Smooth muscle cell of the brain vasculature (primary cell): ENCODE results near the gene ARHGAP8.
"Not testable (repeated sequence)": the region's sequence is repeated elsewhere in the genome, so short reads cannot be mapped to it uniquely, and the experiment has no call there.

Experiments used
- DNase-seq: peaks from one replicate; pipeline ENCODE4 v3.0.0-alpha.2; 2012; ENCODE audit warnings: low read depth, low spot score

ARHGAP8 gene

DNA sequence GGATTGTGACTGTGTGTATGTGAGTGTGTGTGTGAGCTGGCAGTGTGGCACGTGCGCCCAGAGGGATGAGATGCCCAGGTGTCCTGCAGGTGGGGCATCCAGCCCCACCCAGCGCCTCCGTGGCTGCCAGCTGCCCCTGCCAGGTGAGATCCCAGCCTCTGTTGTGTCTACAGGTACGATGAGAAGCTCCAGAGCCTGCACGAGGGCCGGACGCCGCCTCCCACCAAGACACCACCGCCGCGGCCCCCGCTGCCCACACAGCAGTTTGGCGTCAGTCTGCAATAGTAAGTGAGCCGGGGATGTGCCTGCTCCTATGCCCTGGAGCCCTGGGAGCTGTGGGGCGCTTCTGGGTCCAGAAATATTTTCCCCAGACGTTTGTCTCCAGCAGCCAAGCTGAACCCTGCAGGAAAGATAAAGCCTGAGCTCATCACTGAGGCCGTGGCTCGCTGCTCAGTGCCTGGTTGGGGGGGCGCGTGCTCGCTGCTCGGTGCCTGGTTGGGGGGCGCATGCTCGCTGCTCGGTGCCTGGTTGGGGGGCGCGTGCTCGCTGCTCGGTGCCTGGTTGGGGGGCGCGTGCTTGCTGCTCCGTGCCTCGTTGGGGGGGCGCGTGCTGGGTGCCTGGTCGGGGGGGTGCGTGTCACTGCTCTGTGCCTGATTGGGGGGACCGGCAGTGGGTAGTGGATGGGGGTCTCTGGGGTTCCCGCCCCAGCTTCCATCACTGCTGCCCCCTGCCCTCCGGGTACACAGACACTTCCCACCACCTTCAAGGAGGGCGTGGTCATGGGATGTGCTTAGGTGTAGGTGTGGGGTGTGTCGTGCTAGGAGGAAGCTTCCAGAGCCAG is 73.2 kb downstream of the ARHGAP8 start:
- no peak for DNase-seq

DNA sequence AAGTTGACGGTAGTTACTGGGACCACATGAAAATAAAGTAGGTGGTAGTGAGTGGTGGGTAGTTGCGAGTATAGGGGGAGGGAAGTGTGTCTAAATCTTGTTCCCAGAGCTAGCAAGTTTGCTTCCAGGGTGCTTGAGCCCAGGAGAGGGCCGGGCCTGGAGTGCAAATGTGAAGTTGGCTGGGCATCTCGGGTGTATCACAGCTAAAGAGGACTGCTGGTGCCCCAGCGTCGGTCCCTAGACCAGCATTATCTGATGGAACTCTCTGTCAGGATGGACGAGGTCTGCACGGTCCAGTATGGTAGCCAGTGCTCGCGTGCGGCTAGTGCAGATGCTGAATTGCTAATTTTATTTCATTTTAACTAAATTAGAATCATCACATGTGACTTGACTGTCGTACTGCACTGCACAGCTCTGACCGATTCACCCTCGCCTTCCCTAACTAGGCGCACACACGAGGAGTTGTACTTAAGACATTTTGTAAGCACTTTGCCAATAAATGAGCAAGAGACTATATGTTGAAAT is 75.4 kb downstream of the ARHGAP8 start:
- no peak for DNase-seq

DNA sequence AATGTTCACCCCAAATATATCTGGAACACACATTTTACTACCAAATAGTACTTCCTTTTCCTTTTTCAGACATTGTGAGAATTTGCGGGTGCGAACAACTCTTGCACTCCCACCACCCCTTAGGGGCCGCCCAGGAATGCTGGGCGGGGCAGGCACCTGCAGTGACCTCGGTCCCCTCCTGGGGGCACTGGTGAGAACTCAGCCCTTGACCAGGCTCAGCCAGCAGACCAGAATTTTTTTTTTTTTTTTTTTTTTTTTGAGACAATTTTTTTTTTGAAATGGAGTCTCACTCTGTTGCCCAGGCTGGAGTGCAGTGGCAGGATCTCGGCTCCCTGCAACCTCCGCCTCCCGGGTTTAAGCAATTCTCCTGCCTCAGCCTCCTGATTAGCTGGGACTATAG is 75.8 kb downstream of the ARHGAP8 start:
- DNase-seq = no peak

DNA sequence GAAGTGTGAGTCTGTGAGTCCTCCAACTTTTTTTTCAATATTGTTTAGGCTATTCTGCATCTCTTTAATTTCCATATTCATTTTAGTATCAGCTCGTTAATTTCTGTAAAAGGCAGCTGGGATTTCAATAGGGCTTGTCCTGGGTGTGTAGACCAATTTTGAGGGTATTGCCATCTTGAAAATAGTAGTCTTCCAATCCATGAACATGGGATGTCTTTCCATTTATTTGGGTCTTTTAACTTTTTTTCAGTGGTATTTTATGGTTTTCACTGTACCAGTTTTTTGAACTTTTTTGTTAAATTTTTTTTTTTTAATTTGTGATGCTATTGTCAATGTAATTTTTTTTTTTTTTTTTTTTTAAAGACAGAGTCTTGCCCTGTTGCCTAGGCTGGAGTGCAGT is 79.5 kb downstream of the ARHGAP8 start:
- no peak for DNase-seq

DNA sequence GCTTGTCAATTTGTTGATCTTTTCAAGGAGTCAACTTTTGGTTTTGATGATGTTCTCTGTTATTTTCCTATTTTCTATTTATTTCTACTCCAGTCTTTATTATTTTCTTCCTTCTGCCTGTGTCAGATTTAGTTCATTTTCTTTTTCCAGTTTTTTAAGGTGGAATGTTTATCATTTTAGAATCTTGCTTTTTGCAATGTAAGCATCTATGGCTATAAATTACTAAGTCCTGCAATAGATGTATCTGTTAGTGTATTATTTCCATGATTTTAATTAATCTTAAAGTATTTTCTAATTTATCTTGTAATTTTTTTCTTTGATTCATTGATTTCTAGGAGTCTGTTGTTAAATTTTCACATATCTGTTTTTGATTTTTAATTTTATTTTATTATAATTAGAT is 81.7 kb downstream of the ARHGAP8 start:
- DNase-seq = no peak

DNA sequence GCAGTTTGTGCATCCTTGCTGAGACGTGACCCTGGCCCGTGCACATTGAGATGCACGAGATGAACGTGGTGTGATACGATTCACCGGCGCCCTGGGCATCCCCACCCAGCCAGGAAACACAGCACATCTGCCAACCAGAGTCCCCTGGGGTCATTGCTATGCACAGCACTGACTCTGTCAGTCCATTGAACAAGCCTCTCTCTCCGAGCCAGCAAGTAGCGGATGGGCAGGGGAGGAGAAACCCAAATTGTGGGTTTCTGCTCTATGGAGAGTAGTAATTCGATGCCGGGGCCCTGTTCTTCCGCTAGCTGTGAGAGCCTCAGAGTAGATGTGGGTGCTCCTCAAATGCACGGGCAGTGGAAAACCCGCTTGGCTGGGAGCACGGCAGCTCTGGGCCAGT is 85.1 kb downstream of the ARHGAP8 start:
- no peak for DNase-seq

DNA sequence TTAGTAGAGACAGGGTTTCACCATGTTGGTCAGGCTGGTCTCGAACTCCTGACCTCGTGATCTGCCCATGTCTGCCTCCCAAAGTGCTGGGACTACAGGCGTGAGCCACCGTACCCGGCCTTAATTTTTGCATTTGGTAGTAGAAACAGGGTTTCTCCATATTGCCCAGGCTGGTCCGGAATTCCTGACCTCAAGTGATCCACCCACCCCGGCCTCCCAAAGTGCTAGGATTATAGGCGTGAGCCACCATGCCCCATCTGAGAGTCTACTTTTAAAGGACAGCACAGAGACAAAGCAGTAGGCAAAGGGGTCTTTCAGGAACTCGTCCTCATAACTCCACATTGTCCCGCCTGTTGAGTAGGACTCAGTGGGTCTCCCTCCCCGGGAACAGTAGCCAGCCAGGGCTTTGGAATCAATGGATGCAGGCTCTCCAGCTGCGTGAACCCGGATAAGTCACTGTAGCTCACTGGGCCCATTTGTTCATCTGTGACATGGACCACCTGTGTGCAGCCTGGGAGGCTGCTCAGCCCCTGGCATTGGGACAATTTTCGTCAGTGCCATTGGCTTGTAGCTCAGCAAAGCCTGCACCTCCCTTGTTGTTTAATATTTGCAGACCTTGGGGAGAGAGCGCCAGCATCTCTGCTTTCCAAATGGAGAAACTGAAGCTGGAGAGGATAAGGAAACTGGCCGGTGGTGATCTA is 86.1 kb downstream of the ARHGAP8 start:
- no peak for DNase-seq

DNA sequence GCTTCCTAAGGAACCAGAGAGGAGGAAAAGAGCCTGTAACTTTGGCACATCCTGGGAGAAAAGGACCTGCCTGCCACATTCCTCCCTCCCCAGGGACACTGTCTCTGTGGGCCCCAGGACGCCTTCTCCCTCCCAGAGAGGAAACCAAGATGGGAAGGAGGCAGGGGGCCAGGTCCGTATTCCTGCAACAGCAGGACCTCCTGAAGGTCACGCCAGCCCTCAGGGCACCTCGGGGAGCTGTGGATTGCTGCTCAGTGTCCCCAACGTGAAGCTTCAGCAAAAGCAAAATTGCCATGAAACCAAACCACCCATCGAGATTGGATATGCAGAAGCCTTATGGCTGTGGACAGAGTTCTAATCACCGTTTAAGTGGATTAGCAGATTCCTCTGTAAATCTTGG is 86.7 kb downstream of the ARHGAP8 start:
- DNase-seq = no peak

DNA sequence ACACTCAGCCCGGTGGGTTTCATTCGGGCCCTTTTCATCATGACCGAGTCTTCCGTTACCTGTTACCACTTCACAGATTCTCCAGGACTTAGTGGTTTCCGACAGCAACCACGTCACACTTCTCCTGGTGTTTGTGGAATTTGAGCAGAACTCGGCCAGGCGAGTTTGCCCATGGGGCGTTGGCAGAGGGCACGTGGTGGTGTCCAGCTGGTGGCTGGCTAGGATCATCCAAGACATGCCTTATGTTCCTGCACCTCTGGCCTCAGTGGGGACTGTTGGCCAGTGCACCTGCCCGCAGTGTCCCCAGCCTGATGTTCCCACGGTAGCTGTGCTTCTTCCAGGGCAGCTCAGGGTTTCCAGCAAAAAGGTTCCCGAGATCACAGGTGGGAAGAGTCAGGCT is 87.3 kb downstream of the ARHGAP8 start:
- DNase-seq = no peak

DNA sequence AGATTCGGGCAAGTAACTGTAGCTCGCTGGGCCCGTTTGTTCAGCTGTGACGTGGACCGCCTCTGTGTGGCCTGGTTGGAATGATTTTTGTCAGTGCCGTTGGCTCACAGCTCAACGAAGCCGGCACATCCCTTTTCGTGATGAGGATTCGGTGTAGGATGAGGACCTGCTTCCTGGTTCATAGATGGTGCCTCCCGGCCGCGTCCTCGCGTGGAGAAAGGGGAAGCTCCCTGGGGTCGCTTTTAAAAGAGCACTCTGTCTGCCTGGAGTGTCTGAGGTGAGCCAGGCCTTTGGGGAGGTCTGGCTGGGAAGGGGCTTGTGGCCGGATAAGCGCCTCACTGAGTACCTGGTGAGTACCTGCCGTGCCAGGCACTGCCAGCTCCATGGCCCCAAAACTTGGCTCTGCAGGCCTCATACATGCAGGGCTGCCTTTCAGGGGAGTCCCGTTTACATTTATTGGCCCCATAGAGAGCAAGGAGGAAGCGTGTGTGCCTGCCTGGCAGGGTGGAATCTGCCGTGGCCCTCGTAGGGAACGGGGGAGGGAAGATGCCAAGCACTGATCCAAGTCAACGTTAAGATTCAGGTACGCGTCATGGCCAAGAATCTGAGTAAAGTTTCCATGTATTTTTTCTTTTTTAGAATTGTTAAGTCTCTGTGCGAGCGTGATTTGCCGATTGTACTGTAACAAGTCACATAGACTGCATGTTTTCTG is 88.4 kb downstream of the ARHGAP8 start:
- no peak for DNase-seq

DNA sequence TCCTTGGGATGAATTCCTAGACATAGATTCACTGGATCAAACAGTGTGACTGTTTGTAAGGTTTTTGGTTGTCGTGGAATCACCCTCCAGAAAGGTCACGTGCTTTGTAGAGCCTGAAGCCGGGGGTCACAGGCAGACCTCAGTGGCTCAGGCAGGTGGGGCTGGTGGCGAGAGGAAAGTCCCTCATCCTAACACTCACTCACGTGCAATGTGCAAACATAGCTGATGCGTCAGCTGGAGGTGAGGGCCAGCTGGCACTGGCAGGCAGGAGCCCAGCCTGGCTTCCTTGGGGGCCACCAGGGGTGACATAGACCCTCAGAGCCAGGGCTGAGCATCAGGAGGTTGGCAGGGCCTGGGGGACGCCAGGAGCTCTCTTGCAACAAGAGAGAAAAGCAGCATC is 90.0 kb downstream of the ARHGAP8 start:
- no peak for DNase-seq

DNA sequence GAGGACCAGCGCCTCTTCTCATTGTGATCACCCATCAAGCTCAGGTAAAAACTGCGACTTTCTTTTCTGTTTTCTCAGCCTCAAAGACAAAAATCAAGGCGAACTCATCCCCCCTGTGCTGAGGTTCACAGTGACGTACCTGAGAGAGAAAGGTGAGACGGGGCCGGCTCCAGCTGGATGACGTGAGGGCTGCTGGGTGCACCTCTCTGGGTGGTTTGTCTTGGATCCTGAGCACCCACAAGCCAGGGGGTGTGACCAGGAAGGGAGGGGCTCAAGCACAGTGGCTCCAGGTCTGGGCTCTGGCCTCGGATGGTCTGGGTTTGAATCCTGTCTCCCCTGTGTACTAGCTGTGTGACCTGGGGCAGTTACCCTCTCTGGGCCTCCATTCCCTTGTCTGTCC is 92.8 kb downstream of the ARHGAP8 start:
- no peak for DNase-seq

DNA sequence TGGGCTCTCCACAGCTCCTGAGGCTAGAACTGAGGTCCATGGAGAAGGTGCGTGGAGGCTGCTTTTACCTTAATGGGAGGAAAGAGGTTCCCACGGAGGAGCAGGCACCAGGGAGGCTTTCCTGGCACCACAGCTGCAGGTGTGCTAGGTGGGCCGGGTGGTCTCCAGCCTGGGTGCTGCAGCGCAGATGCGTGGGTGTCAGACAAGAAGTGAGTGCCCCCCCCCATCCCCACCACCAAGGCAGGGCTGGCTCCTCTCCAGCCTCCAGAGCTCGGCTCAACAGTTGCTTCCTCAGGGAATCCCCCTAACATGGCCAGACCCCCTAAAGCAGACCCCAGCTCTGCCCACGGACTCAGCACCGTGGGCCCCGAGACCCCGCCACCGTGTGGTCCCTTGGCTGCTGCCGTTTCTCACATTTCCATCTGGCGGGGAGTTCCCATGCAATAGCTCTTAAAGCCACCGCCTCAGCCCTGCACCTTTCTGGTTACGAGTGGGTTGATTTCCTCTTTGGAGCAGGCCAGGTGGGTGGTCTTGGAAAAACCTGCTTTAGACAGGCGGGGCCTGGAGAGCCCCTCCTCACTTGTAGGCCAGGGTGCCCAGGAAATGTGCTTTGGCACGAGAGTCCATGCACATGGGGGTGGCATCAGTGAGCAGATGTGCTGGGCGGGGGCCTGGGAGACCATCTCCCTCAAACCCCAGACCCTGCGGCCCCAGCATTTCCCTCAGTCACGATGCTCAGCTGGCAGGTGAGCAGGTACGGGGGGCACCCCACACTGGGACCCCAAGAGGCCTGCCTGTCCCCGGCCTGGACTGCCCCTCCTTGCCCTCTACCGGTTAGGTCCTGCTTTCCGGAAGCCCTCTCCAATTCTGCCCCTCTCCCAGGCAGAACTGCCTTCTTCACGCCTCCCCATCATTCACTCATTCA is 93.7 kb downstream of the ARHGAP8 start:
- no peak for DNase-seq

DNA sequence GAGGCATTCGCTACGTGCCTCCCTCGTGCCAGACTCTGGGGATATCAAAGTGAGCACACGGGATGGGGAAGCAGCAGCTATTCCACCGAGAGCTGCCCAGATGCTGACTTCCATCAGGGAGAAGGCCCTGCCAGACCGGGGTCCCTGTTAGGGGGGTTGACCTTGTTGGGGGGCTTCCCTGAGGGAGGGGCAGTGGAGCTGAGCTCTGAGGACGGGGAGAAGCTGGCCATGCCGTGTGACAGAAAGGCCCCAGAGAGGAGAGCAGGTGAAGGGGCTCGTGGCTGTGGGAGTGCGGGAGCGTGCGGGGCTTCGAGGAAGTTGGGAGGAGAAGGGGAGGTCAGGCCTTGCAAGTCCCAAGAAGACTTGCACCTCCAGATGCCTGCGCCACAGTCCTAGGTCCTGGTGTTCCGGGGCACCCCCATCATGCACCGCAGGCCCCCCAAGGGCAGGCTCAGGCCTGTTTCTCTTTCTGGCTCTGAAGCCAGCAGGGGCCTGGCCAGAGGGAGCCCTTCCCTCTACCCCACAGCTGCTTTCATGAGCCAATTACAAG is 94.4 kb downstream of the ARHGAP8 start:
- no peak for DNase-seq

DNA sequence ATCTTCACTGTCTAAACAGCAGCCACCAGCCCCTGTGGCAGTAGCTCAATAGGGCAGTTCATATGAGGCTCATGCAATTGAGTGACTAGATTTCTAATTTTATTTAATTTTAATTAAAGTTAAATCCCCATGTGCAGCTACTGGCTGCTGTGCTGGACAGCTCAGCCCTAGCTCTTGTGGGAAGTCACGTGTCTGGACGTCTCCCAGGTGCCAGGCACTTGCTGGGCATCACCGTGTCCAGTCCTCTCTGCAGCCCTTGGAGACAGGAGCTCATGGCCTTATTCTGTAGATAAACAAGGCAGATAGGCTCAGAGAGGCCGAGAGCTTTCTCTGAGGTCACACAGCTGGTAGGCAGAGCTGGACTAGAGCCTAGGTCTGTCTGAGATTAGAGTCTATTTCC is 95.0 kb downstream of the ARHGAP8 start:
- DNase-seq = no peak

DNA sequence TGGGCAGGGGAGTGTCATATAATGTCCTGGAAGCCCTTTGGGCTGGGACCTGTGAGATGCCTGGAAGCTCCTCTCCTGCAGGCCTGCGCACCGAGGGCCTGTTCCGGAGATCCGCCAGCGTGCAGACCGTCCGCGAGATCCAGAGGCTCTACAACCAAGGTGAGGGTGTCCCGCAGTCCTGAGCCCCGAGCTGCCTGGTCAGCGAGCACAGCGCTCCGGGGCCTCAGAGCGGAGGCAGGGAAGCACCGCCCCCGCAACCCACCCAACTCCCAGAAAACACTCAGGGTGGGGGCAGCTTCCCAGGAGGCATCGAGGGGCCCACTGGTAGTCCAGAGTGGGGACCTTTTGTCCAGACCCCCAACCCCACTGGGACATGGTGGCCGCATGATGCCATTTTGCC is 95.5 kb downstream of the ARHGAP8 start:
- no peak for DNase-seq

DNA sequence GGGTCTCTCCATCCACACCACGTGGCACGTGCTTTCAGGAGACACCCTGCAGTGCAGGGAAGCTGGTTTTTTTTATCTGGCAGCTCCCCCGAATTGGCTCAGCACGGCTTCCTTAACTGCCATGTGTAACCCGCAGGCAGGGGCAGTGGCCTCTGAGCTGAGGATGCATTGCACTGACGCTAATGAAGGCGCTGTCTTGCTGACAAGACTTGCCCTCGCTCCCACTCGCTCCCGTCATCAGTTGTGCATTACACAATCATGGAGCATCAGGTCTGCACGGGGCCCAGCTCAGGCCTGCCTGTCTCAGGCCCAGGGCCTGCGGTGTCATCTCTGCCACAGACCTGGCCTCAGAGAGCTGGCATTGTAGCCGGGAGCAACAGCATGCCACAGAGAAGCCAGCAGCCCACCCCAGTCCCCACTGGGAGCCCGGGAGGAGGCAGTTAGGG is 95.9 kb downstream of the ARHGAP8 start:
- no peak for DNase-seq

DNA sequence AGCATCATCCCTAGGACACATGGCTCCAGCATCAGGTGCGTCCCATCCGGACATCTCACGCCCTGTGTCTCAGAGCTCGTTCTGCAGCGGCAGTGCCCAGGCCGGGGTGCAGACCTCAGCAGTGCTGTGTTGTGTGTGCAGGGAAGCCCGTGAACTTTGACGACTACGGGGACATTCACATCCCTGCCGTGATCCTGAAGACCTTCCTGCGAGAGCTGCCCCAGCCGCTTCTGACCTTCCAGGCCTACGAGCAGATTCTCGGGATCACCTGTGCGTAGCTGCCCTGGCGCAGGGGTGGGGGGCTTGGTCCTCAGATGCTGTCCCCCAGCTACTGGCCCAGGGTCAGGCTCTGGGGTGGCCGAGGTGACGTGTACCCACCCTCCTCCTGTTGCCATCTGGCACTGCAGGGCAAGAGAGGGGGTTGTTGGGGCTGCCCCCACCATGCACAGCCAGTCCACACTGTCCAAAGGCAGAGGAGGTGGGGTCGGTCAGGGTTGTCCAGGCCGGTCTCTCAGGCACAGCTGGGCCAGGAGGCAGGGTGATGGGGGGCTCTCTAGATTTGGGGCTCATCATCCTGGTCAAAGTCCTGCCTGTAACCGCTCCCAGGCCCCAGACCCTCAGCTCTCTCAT is 96.5 kb downstream of the ARHGAP8 start:
- no peak for DNase-seq

DNA sequence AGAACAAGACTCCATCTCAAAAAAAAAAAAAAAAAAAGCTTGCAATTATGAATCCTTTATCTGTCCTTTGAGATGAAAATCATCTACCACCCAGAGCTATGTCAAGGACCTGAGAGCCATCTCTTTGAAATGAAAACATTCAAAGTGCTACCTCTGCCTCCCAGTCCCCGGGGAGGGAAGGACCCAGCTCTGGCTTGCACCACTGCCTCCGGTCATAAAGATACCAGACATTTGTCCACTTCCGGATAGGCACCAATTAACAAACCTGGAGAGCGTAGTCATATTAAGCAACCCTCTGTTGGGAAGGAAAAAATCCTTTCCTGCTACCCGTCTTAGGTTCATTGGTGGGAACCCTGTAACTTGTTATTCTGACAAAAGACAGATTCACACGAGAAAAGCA is 98.6 kb downstream of the ARHGAP8 start:
- no peak for DNase-seq

DNA sequence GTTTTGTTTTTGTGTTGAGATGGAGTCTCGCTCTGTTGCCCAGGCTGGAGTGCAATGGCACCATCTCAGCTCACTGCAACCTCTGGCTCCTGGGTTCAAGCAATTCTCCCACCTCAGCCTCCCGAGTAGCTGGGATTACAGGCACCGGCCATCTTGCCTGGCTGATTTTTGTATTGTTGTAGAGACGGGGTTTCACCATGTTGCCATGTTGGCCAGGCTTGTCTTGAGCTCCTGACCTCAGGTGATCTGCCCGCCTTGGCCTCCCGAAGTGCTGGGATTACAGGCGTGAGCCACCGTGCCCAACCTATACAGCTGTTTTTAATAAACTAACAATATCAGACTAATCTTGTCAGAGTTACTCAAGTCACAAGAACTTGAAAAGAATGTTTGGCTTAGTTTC is 102.3 kb downstream of the ARHGAP8 start:
- not testable (repeated sequence) for DNase-seq
